ENCODE data around the gene FGF4.

Gene FGF4

GRCh38 chr11:69807106-69807815 lies 32.1 kb upstream of the FGF4 start:
- DNase-seq (ENCODE audit: low read depth, low spot score), result no peak

GRCh38 chr11:69804769-69805508 lies 29.8 kb upstream of the FGF4 start:
- DNase-seq (ENCODE audit: low read depth, low spot score), result no peak

DNA sequence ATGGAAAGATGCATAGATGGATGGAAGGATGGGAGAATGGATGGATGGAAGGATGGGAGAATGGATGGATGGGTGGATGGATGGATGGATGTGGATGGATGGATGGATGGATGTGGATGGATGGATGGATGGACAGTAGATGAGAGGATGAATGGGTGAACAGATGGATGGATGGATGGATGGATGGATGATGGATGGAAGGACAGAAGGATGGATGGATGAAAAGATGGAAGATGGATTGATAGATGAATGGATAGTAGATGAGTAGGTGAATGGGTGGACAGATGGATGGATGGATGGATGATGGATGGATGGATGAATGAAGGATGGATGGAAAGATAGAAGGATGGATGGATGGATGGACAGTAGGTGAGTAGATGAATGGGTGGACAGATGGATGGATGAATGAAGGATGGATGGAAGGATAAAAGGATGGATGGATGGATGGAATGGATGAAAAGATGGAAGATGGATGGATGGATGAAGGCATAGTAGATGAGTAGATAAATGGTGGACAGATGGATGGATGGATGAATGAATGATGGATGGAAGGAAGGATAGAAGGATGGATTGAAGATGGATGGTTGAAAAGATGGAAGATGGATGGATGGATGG lies 28.6 kb upstream of the FGF4 start:
- no peak for DNase-seq (ENCODE audit: low read depth, low spot score)

- no peak for DNase-seq (ENCODE audit: low read depth, low spot score)
These were observed 27.9 kb upstream of the FGF4 start for GRCh38 chr11:69803022-69803421.

DNA sequence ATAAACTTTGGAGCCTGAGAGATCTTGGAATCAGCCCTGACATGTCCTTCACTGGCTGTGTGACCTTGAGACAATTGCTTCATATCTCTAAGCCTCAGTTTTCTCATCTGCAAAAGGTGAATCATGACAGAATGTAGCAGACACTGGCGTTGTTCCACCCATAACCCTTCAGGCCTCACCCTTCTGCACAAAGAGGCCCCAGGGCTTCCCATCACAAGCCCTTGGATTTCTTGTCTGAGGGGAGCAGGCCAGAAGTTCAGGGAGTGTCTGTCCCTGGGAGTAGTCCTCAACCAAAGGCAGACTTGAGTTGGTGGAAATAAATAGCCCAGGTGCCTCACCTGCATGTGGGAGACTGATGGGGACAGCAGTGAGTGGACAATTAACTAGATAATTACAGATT lies 27.4 kb upstream of the FGF4 start:
- DNase-seq (ENCODE audit: low read depth, low spot score), result no peak

GRCh38 chr11:69801513-69802335 lies 26.6 kb upstream of the FGF4 start:
- DNase-seq (ENCODE audit: low read depth, low spot score), result peak; percentile 40

- no peak for DNase-seq (ENCODE audit: low read depth, low spot score)
These were observed 25.1 kb upstream of the FGF4 start for GRCh38 chr11:69800278-69800677.

- DNase-seq (ENCODE audit: low read depth, low spot score), result peak; percentile 60
These were observed 24.4 kb upstream of the FGF4 start for GRCh38 chr11:69799582-69799981.

DNA sequence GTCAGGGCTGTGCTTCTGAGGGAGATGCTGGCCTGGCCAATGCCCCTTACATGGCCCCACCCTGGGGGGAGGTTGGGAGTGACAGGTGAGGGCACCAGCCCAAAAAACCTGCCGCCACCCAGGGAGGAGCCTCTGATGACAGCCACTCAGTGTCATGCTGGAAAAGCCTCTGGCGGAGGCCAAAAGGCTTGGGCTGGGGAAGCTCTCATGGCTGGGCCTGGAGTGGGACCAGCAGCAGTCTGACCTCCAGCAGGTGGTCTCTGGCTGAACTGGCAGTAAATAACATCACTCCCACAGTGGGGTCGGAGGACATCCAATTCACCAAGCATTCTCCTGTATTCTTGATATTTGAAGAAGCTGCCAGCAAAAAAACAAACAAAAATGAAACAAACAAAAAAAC lies 24.0 kb upstream of the FGF4 start:
- DNase-seq (ENCODE audit: low read depth, low spot score), result no peak

GRCh38 chr11:69797737-69798528 lies 22.8 kb upstream of the FGF4 start:
- DNase-seq (ENCODE audit: low read depth, low spot score), result no peak

- DNase-seq (ENCODE audit: low read depth, low spot score), result no peak
These were observed 22.0 kb upstream of the FGF4 start for GRCh38 chr11:69797156-69797555.

DNA sequence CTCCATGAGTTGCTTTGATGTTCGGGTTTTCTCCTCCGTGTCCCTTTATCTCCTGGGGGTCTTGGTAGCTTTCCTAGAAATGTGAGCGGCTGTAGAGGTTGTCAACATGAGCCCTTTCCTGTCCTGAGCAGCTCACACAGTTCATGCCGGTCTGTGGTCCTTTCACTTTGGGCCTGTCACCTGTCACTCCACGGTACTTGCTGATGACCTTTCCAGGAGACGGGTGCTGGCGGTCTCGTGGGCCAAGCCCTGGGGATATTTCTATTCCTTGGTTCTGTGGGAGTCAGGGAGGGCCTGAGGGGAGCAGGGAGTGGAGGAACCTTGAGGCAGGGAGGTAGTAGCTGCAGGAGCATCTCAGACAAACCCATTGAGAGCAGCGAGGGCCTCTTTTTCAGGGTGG lies 20.9 kb upstream of the FGF4 start:
- DNase-seq (ENCODE audit: low read depth, low spot score), result no peak

DNA sequence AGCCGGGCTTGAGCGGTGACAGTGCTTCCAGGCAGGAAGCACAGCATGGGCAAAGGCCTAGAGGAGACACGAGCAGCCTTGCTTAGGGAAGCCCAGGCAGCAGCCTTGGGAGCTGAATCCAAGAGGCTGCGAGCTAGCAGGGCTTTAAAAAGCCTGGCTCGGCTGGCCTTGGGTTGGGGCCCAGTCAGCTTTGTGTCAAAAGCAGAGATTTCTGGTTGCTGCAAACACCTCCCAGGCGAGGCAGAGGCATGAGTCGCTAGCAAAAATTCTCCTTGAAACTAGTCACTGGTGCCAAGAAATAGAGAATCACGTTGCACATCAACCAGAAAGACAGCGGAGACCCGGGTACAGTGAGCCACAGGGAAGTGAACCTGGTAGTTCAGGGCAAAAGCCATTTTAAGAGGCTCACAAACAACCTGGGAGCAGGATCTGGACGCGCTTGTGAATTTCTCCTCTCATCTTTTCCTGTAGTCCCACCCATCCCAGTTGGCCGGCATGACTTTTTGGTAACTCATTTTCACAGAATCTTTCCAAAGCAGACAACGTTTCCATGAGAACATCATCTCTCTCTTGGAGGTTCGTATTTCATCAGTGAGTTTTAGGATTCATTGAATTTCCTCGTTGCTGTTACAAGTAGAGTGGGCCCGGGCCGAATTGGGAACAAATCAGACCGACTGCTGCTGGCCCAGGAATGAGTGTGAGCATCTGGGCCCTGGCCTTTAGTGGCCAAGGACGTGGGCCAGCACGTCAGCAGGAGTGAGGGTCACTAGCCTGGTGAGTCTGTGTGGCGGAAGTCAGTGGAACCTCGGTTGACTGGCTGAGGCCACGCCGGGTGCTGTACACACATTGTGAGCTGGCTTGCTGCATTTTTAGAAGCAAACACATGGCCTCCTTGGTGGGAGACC lies 16.4 kb upstream of the FGF4 start:
- DNase-seq (ENCODE audit: low read depth, low spot score), result no peak

DNA sequence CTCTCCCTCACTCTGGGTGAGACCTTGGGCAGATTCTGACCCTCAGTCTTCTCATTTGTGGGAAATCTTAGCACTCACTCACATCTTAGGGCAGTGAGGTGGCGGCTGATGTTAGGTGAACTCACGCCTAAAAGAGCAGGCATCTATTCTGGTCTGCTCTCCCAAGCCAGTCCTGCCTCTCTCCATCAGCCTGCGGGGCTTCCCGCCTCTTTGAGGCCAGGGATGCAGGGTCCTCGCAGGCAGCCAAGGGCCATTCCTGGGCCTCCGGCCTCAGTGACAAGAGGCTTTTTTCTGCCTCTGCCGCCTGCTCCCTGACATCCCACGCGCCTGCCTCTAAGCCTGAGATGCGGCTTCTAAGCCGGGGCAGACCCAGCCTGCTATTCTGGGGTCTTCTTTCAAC lies 13.8 kb upstream of the FGF4 start:
- DNase-seq (ENCODE audit: low read depth, low spot score), result no peak

DNA sequence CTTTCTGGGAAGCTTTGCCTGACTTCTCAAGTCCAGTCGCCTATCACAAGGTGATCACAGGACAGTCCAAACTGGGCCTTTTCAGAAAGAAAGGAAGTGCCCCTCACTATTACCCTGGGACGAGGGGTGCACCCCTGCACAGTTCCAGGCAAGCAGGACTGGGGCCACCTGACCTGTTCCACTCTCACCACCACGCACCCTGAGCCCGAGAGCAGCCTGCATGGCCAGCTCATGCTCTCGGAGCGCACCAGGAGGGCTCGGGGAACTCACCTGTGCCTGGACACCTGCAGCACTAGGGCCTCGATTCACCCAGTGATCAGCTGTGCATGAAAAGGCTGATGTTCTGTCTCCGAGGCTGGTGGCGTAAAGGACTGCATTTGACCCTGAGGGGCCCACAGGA lies 12.8 kb upstream of the FGF4 start:
- no peak for DNase-seq (ENCODE audit: low read depth, low spot score)

GRCh38 chr11:69787457-69787856 lies 12.3 kb upstream of the FGF4 start:
- DNase-seq (ENCODE audit: low read depth, low spot score), result no peak

- DNase-seq (ENCODE audit: low read depth, low spot score), result no peak
These were observed 6.1 kb upstream of the FGF4 start for GRCh38 chr11:69781241-69781640.

DNA sequence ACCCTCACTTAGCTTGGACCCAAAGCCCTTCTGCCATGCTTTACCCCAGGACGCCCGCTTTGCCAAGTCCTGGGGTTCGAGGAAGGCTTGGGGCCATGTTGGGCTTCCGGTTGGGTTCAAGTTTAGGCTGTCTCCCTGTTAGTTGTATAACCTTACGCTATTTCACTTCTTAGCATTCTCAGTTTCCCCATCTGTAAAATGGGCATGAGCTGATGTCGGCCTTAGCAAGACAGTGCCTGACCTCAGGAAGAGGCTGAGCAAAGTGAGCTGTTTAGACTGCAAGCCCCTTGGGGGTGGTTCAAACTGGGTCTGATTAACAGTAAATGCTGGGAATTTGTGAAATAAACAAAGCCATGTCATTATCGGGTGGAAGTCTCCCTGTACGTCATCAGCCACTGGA lies 3.2 kb upstream of the FGF4 start:
- DNase-seq (ENCODE audit: low read depth, low spot score), result no peak

- DNase-seq (ENCODE audit: low read depth, low spot score), result no peak
These were observed 583 bp downstream of the FGF4 start for GRCh38 chr11:69774354-69775162.
